Tibial nerve (tissue), 3 donors: ENCODE measurements around the gene SMIM7.

Experiments
- POLR2A ChIP-seq, 2 donors: fragments of 450-650 bp; IDR thresholded peaks; one replicate each; pipeline ENCODE4 v1.6.1; 2017; ENCODE audit warnings: antibody characterized with exemption in 2 of 2, mild to moderate bottlenecking in 2 of 2, moderate library complexity in 2 of 2
- TF ChIP-seq, protein P1 (sequence below), 5 experiments: fragments of 200-600 bp in 3 of 5; fragments of 450-650 bp in 2 of 5; sonication (generic) in 3 of 5; IDR thresholded peaks; one replicate each; pipeline ENCODE4 v1.5.1; 2016 to 2019; ENCODE audit warnings: antibody characterized with exemption in 5 of 5, mild to moderate bottlenecking in 3 of 5, moderate library complexity in 2 of 5

DNA sequence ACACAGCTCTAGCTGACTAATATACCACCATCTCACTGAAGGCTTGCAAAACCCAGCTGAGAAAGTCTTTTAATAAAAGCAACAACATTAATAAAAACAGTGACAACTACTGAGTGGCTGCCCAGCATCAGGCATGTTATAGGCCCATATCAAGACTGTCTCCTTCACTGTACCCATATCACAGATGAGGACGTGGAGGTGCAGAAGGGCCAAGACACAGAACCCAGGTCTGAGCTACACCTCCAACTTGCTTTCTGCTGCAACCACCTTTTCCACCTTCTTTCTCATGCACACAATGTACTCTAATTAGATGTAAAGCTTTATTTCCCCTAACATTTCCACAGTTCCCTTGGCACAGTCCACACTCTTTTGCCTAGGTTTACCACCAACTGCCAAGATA, 21.3 kb downstream of the SMIM7 start:
- TF ChIP-seq, protein P1, sequence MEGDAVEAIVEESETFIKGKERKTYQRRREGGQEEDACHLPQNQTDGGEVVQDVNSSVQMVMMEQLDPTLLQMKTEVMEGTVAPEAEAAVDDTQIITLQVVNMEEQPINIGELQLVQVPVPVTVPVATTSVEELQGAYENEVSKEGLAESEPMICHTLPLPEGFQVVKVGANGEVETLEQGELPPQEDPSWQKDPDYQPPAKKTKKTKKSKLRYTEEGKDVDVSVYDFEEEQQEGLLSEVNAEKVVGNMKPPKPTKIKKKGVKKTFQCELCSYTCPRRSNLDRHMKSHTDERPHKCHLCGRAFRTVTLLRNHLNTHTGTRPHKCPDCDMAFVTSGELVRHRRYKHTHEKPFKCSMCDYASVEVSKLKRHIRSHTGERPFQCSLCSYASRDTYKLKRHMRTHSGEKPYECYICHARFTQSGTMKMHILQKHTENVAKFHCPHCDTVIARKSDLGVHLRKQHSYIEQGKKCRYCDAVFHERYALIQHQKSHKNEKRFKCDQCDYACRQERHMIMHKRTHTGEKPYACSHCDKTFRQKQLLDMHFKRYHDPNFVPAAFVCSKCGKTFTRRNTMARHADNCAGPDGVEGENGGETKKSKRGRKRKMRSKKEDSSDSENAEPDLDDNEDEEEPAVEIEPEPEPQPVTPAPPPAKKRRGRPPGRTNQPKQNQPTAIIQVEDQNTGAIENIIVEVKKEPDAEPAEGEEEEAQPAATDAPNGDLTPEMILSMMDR (IDR thresholded peaks at IDR 0.05): no peak
- no peak for TF ChIP-seq POLR2A (IDR thresholded peaks at IDR 0.05)
